Measurements from ENCODE around the gene MYBL2.

Gene MYBL2

GRCh38 chr20:43686820-43687219 lies 19.9 kb downstream of the MYBL2 start:
- no peak for DNase-seq

- DNase-seq: no peak
Observed at GRCh38 chr20:43689165-43689564, 22.3 kb downstream of the MYBL2 start.

- DNase-seq: peak; percentile 96
Observed at GRCh38 chr20:43690943-43691598, 24.2 kb downstream of the MYBL2 start.

GRCh38 chr20:43691928-43692524 lies 25.1 kb downstream of the MYBL2 start:
- DNase-seq: peak; percentile 66

- no peak for DNase-seq
Observed at GRCh38 chr20:43694763-43695162, 27.8 kb downstream of the MYBL2 start.

- no peak for DNase-seq
Observed at GRCh38 chr20:43695571-43695970, 28.7 kb downstream of the MYBL2 start.

- DNase-seq: no peak
Observed at GRCh38 chr20:43699941-43700565, 33.1 kb downstream of the MYBL2 start.

- no peak for DNase-seq
Observed at GRCh38 chr20:43700627-43701026, 33.7 kb downstream of the MYBL2 start.

- DNase-seq: no peak
Observed at GRCh38 chr20:43702502-43702901, 35.6 kb downstream of the MYBL2 start.

- DNase-seq: no peak
Observed at GRCh38 chr20:43710370-43711044, 43.6 kb downstream of the MYBL2 start.

- no peak for DNase-seq
Observed at GRCh38 chr20:43711098-43711654, 44.3 kb downstream of the MYBL2 start.

- no peak for DNase-seq
Observed at GRCh38 chr20:43715044-43715443, 48.1 kb downstream of the MYBL2 start.

GRCh38 chr20:43715511-43715910 lies 48.6 kb downstream of the MYBL2 start:
- no peak for DNase-seq

GRCh38 chr20:43716123-43716522 lies 49.2 kb downstream of the MYBL2 start:
- no peak for DNase-seq

- no peak for DNase-seq
Observed at GRCh38 chr20:43716757-43717615, 50.1 kb downstream of the MYBL2 start.

GRCh38 chr20:43717616-43717995 lies 50.7 kb downstream of the MYBL2 start:
- no peak for DNase-seq

GRCh38 chr20:43720007-43720406 lies 53.1 kb downstream of the MYBL2 start:
- DNase-seq: no peak

GRCh38 chr20:43721097-43721428 lies 54.1 kb downstream of the MYBL2 start:
- DNase-seq: no peak

GRCh38 chr20:43721429-43722152 lies 54.7 kb downstream of the MYBL2 start:
- DNase-seq: no peak

GRCh38 chr20:43722153-43722505 lies 55.2 kb downstream of the MYBL2 start:
- DNase-seq: no peak

- no peak for DNase-seq
Observed at GRCh38 chr20:43723186-43723585, 56.3 kb downstream of the MYBL2 start.

GRCh38 chr20:43723735-43724134 lies 56.8 kb downstream of the MYBL2 start:
- no peak for DNase-seq
